K562 (cell line): Measurements from ENCODE around the gene GPR171. TPM values are rescaled to one million over a fixed set of nuclear protein-coding genes. Genes with fewer than 3 reads are reported as not detected.

Source experiments
- ATAC-seq: fragments of 200-7000 bp; cut with Tn5 transposase; 3 replicates; pipeline ENCODE4 v1.9.1; 2020; ENCODE audit warnings: moderate library complexity
- BruUV-seq: library from RNA; stranded (reverse); fragments of 400-500 nt; replicated peaks from 2 replicates; lab custom pipeline; 2021; lab: Mats Ljungman, UMichigan
- CTCF ChIA-PET: fragments of 300-600 bp; formaldehyde crosslinking; extraction: SDS; loops from one replicate; lab custom pipeline; 2021; ENCODE audit warnings: low intra/inter-chr PET ratio; lab: Yijun Ruan, JAX
- POLR2A ChIA-PET: fragments of 300-600, 350-650 bp; sonication (Branson Sonifier 250); formaldehyde crosslinking; extraction: SDS; loops from one replicate; lab custom pipeline; 2021; ENCODE audit warnings: antibody characterized with exemption, inconsistent platforms; lab: Yijun Ruan, JAX
- DNase-seq, 4 experiments: peaks; one replicate each; pipeline versions ENCODE4 v3.0.0 to v3.0.0-alpha.2; 2011 to 2018; ENCODE audit warnings: low spot score in 3 of 4, mixed read lengths in 3 of 4; ENCODE audit errors: extremely low read depth in 1 of 4
- FAIRE-seq: peaks from 2 replicates; lab custom pipeline; 2011; peaks lifted over from hg19 to GRCh38; lab: Jason Lieb, UNC
- H2AFZ ChIP-seq: 2 replicates; pipeline ENCODE4 v1.6.0; 2011; ENCODE audit warnings: low read depth, low read length, control low read depth, inconsistent platforms
- H3K27ac ChIP-seq: fragments of 200-600 bp; 3 replicates; pipeline ENCODE4 v1.8.0; 2011; ENCODE audit warnings: low read depth, mild to moderate bottlenecking, control low read depth, inconsistent platforms, low read length, moderate library complexity, mixed read lengths; ENCODE audit errors: extremely low read depth
- H3K27me3 ChIP-seq, 2 experiments: fragments of 300-600 bp in 1 of 2; 2 replicates in 1 of 2; 3 replicates in 1 of 2; pipeline versions ENCODE4 v1.6.0 to v1.8.0; 2011; ENCODE audit warnings: inconsistent platforms in 2 of 2, low read length in 2 of 2, mild to moderate bottlenecking in 1 of 2, mixed read lengths in 1 of 2, moderate library complexity in 1 of 2; ENCODE audit not compliant: control insufficient read depth in 2 of 2, insufficient read depth in 2 of 2
- H3K36me3 ChIP-seq: fragments of 300-600 bp; 3 replicates; pipeline ENCODE4 v1.8.0; 2011; ENCODE audit warnings: mild to moderate bottlenecking, low read length, inconsistent platforms; ENCODE audit not compliant: control insufficient read depth, insufficient read depth
- H3K4me1 ChIP-seq, 2 experiments: fragments of 200-600 bp in 1 of 2; replicated peaks in 1 of 2; 2 replicates in 1 of 2; 3 replicates in 1 of 2; pipeline versions ENCODE4 v1.5.1 to v1.8.0; 2011; ENCODE audit warnings: inconsistent platforms in 2 of 2, low read length in 2 of 2, mild to moderate bottlenecking in 1 of 2, mixed read lengths in 1 of 2, moderate library complexity in 1 of 2; ENCODE audit not compliant: control insufficient read depth in 2 of 2, insufficient read depth in 2 of 2
- H3K4me2 ChIP-seq: 2 replicates; pipeline ENCODE4 v1.6.1; 2011; ENCODE audit warnings: low read length, control low read depth, inconsistent platforms, mixed read lengths; ENCODE audit not compliant: insufficient read depth
- H3K4me3 ChIP-seq: fragments of 200-600 bp; sonication (generic), shearing (Covaris generic); 2 replicates; pipeline ENCODE4 v1.5.1; 2016; ENCODE audit warnings: control low read depth, inconsistent platforms
- H3K79me2 ChIP-seq: fragments of 200-600 bp; 3 replicates; pipeline ENCODE4 v1.8.0; 2011; ENCODE audit warnings: low read length, inconsistent platforms; ENCODE audit not compliant: control insufficient read depth, insufficient read depth
- H3K9ac ChIP-seq, 2 experiments: 2 replicates each; pipeline versions ENCODE4 v1.6.0 to v1.6.1; 2011; ENCODE audit warnings: low read depth in 2 of 2, low read length in 2 of 2, control low read depth in 1 of 2, inconsistent platforms in 1 of 2, mild to moderate bottlenecking in 1 of 2, mixed read lengths in 1 of 2; ENCODE audit not compliant: insufficient read depth in 1 of 2
- H3K9me1 ChIP-seq: one replicate; pipeline ENCODE4 v1.6.0; 2011; ENCODE audit warnings: inconsistent platforms, mild to moderate bottlenecking, low read length, moderate library complexity; ENCODE audit not compliant: control insufficient read depth, insufficient read depth
- H3K9me3 ChIP-seq: replicated peaks from 2 replicates; pipeline ENCODE4 v1.5.1; 2011; ENCODE audit warnings: low read depth, low read length, inconsistent platforms; ENCODE audit not compliant: control insufficient read depth, insufficient read depth
- H4K20me1 ChIP-seq: replicated peaks from 2 replicates; pipeline ENCODE4 v1.6.1; 2011; ENCODE audit warnings: low read length, inconsistent platforms, mixed read lengths; ENCODE audit not compliant: control insufficient read depth, insufficient read depth
- BRD9 ChIP-seq: fragments of 450-650 bp; IDR thresholded peaks from 2 replicates; pipeline ENCODE4 v1.6.1; 2018; ENCODE audit warnings: low read depth; ENCODE audit not compliant: partially characterized antibody
- IRF2 ChIP-seq: sonication (generic); formaldehyde crosslinking; IDR thresholded peaks from 2 replicates; pipeline ENCODE4 v1.8.1; 2022; ENCODE audit warnings: mild to moderate bottlenecking, missing genetic modification reagents
- NFIX ChIP-seq: fragments of 250-450 bp; sonication (Bioruptor Pico); IDR thresholded peaks from 2 replicates; pipeline ENCODE4 v1.4.0; 2020; ENCODE audit warnings: low read depth, mild to moderate bottlenecking, moderate library complexity
- NONO ChIP-seq, 2 experiments: fragments of 200-400 bp in 1 of 2; fragments of 450-650 bp in 1 of 2; formaldehyde crosslinking in 1 of 2; IDR thresholded peaks; 2 replicates each; pipeline ENCODE4 v1.6.1; 2017; ENCODE audit warnings: low read depth in 2 of 2, mild to moderate bottlenecking in 2 of 2, moderate library complexity in 2 of 2, low read length in 1 of 2
- RAD51 ChIP-seq: fragments of 450-650 bp; IDR thresholded peaks from 2 replicates; pipeline ENCODE4 v1.7.1; 2016; ENCODE audit warnings: low read depth, mild to moderate bottlenecking, borderline replicate concordance
- RHOXF2B ChIP-seq: fragments of 250-450 bp; sonication (Bioruptor Pico); conservative IDR thresholded peaks from 2 replicates; pipeline ENCODE4 v1.5.1; 2021
- WGBS: fragments of 100-300 bp; shearing (Covaris generic); methylation state at CpG from one replicate; pipeline ENCODE4 v1.1.6; 2016; ENCODE audit warnings: low coverage, mixed read lengths; ENCODE audit not compliant: insufficient coverage; ENCODE audit errors: missing lambda C conversion rate; 5-methylcytosine and 5-hydroxymethylcytosine counted together
- in situ Hi-C: fragments of 300-500 bp; cut with MboI; formaldehyde crosslinking; loops from 4 replicates; pipeline ENCODE4 v1.15.0; 2018; ENCODE audit warnings: inconsistent platforms, mixed read lengths
- intact Hi-C: fragments of 100-400 bp; cut with micrococcal nuclease; formaldehyde crosslinking; loops from 2 replicates; pipeline ENCODE4 v1.14.2; 2022
- polyA plus RNA-seq, 8 experiments: library from polyadenylated mRNA; depleted of rRNA in 4 of 8; stranded (reverse) in 5 of 8; unstranded in 3 of 8; fragments of >200 nt; fragmentation: Nextera tagmentation in 2 of 8; fragmentation: Illumina TruSeq in 1 of 8; extraction: Ambion mirVana in 2 of 8; extraction: Trizol in 1 of 8; gene quantifications; 2 replicates each; pipeline versions ENCODE4 v1.2.1 to v1.2.3, GENCODE V29; 2011 to 2014; ENCODE audit warnings: inconsistent platforms in 1 of 8, missing spikeins in 1 of 8
- total RNA-seq, 7 experiments: library from RNA; depleted of rRNA in 6 of 7; stranded (reverse); fragments of >200 nt in 6 of 7; fragmentation: Illumina TruSeq in 2 of 7; extraction: Trizol in 2 of 7; gene quantifications; 2 replicates each; pipeline versions ENCODE4 v1.2.1 to v1.2.3, GENCODE V29; 2011 to 2021; ENCODE audit warnings: low replicate concordance in 1 of 7
- TF ChIP-seq, protein P1 (sequence below): fragments of 250-450 bp; sonication (Bioruptor Pico); IDR thresholded peaks from 2 replicates; pipeline ENCODE4 v1.5.0; 2022; ENCODE audit warnings: mild to moderate bottlenecking
- TF ChIP-seq, protein P2 (sequence below): fragments of 450-650 bp; IDR thresholded peaks from one replicate; pipeline ENCODE4 v1.6.1; 2018; ENCODE audit warnings: mild to moderate bottlenecking, moderate library complexity; ENCODE audit not compliant: partially characterized antibody

Gene GPR171
- total and polyA plus RNA-seq, 9 of the 15 experiments (the other 6 are each of a cell fraction or from before 2014, with no cell fraction given): not detected

DNA sequence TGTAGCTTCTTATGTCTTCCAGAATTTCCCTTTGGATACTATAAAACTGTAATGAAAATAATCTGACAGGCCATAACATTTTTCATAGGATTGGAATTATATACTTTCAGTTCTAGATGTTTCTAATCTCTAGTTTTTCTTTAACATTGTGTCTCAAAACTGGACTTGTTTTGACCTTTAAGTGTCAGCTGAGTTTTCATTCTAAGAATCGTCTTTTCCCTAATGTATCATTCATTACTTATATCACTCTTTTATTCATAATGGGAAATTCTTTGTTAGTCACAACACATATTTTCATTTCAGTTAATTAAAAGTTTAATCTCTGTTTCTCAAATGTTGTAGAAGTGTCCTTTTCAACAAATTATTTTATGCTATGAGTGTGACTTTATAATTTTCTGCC lies 11.9 kb downstream of the GPR171 start:
- intact Hi-C loops (no loop called here), in situ Hi-C loops (no loop called here)
- no peak for ATAC-seq
- ChIA-PET CTCF (no interaction called here), POLR2A (interaction anchor here (0.7 kb wide), 1 partner anchor 412 kb away, joined by 3 read pairs; no protein-coding TSS in a partner anchor)
- no peaks in the 10 kb centered on the region for H3K9me1 ChIP-seq
- H3K4me3 ChIP-seq: no peak overlapping the region
- H3K79me2 ChIP-seq: no peaks in the 10 kb centered on the region
- no peaks in the 10 kb centered on the region for H3K4me1 ChIP-seq
- H3K9me3 ChIP-seq: no peaks in the 10 kb centered on the region
- WGBS: 0% methylated on average over 1 of the region's 1 CpG
- H3K9ac ChIP-seq: no peak overlapping the region
- H2AFZ ChIP-seq: no peak overlapping the region
- H3K27me3 ChIP-seq: peaks cover 6 to 13% of the 10 kb centered on the region in 2 experiments; a peak in 3 of 5 replicates
- no TSS peak for BruUV-seq
- H3K4me2 ChIP-seq: no peak overlapping the region
- no peaks in the 10 kb centered on the region for H3K36me3 ChIP-seq
- TF ChIP-seq RAD51: no peak
- TF ChIP-seq, protein P1, sequence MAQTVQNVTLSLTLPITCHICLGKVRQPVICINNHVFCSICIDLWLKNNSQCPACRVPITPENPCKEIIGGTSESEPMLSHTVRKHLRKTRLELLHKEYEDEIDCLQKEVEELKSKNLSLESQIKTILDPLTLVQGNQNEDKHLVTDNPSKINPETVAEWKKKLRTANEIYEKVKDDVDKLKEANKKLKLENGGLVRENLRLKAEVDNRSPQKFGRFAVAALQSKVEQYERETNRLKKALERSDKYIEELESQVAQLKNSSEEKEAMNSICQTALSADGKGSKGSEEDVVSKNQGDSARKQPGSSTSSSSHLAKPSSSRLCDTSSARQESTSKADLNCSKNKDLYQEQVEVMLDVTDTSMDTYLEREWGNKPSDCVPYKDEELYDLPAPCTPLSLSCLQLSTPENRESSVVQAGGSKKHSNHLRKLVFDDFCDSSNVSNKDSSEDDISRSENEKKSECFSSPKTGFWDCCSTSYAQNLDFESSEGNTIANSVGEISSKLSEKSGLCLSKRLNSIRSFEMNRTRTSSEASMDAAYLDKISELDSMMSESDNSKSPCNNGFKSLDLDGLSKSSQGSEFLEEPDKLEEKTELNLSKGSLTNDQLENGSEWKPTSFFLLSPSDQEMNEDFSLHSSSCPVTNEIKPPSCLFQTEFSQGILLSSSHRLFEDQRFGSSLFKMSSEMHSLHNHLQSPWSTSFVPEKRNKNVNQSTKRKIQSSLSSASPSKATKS (CRISPR knock-in tag): no peak
- no peak for TF ChIP-seq BRD9
- TF ChIP-seq, protein P2, sequence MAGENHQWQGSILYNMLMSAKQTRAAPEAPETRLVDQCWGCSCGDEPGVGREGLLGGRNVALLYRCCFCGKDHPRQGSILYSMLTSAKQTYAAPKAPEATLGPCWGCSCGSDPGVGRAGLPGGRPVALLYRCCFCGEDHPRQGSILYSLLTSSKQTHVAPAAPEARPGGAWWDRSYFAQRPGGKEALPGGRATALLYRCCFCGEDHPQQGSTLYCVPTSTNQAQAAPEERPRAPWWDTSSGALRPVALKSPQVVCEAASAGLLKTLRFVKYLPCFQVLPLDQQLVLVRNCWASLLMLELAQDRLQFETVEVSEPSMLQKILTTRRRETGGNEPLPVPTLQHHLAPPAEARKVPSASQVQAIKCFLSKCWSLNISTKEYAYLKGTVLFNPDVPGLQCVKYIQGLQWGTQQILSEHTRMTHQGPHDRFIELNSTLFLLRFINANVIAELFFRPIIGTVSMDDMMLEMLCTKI: no peak
- TF ChIP-seq NFIX (CRISPR knock-in tag): no peak
- TF ChIP-seq RHOXF2B (CRISPR knock-in tag): no peak
- TF ChIP-seq NONO (IDR thresholded peaks at IDR 0.05; ENCODE audit: low read depth in 2 of 2, low read length in 1 of 2): no peak
- TF ChIP-seq IRF2 (CRISPR knock-in tag): no peak
- no peaks in the 10 kb centered on the region for H4K20me1 ChIP-seq
- no peak overlapping the region for H3K27ac ChIP-seq
- no peak for FAIRE-seq
- DNase-seq: no peak
